OCI-LY1 (cell line): ENCODE data around the gene MEFV.

Experiments
- CTCF ChIP-seq: fragments of 200-600 bp; sonication (generic), shearing (Covaris generic); IDR thresholded peaks from 2 replicates; pipeline ENCODE4 v1.5.1; 2017; ENCODE audit warnings: mild to moderate bottlenecking, antibody characterized with exemption, low read length, moderate library complexity, mixed read lengths
- EZH2 ChIP-seq: fragments of 200-600 bp; sonication (generic), shearing (Covaris generic); IDR thresholded peaks from 2 replicates; pipeline ENCODE4 v1.8.0; 2017; ENCODE audit warnings: borderline replicate concordance, mixed run types, mild to moderate bottlenecking, antibody characterized with exemption, low read length, moderate library complexity, mixed read lengths

- TF ChIP-seq CTCF (no peak), EZH2 (no peak)
Measured at GRCh38 chr16:3304370-3304769, 47.9 kb upstream of the MEFV start.
